Stimulated activated naive CD4-positive, alpha-beta T cell (primary cell): Measurements from ENCODE around the gene YTHDF1.

Experiments used
- DNase-seq, 6 experiments: peaks; one replicate each; lab custom pipeline; 2025; lab: John Stamatoyannopoulos, UW

The YTHDF1 gene

DNA sequence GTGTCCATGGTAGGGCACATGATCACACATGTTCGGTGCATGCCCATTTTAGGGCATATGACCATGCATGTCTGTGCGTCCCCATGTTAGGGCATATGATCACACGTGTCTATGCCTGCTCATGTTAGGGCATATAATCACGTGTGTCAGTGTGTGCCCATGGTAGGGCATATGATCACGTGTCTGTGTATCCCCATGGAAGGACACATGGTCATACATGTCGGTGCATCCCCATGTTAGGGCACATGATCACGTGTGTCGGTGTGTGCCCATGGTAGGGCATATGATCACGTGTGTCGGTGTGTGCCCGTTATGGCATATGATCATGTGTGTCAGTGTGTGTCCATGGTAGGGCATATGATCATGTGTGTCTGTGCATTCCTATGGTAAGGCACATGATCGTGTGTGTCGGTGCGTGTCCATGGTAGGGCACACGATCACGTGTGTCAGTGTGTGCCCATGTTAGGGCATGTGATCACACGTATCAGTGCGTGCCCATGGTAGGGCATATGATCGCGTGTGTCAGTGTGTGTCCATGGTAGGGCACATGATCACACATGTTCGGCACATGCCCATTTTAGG is 30.6 kb downstream of the YTHDF1 start:
- DNase-seq, result no peak

DNA sequence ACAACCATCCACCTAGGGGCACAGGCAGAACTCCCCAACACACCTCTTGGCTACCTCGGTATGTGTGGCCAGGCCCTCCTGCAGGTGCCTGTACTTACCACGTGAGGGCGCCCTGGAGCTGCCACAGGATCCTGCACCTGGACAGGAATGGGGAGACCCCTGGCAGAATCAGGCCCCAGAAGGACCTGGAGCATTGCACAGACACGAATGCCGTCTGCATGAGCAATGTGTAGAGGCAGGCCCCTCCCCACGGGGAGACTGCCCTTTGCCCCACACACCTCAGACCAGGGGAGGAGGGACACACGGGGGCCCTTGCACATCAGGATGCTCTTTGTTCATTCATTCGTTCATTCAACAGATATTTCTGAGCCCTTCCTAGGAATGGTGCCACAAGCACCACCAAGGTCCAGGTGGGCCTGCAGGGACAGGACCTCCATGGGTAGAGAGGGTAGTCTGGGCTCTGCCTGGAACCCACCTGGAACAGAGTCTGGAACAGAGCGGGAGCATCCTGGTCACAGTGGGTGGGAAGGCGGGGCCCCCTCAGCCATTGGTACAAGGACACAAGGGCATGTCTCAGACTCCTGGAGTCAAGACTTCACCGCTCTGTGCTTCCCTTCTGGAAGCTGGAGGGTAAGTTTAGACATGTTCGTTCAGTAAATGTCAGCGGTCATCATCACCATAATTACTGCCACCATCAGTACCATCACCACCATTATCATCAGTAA is 32.3 kb downstream of the YTHDF1 start:
- peak in 5 of 6 experiments; percentile 17 to 46 (median 30) for DNase-seq

DNA sequence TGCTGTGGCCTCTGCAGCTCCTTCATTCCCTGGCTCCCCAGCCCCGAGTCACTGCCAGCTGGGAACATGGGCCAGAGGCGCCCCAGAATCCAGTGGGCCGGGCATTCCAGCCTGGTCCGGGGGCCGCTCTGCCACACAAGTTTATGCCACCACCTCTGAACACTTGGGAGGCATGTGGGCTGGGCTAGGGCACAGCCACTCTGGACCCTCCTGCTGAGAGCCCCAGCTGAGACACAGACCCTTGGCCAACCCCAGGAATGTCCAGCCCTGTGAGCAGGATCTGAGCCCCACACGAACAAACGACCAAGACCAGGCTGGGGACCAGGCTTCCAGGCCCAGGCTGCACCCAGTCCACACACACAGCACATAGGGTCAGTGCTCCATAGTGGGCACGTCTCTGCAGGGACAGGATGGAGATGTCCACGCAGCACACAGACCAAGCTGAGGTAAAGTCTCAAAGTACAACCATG is 33.0 kb downstream of the YTHDF1 start:
- no peak for DNase-seq

DNA sequence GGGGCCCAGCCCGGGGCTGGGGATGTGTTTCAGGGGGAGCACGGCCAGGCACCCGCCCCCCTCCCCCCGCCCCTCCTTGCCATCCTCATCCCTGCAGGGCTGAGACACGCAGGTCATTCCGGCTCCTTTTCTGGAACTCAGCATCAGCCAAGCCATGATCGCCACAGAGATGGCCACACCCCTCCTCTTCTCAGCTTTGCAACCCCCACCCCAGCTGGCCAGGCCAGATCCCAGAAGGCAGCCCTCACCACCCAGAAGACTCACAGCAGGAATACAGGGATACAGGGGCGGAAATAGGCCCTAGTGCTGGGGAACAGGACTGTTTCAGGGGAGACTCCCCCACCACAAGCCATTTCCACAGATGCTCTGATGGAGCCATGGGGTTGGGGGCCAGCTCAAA is 33.5 kb downstream of the YTHDF1 start:
- DNase-seq, result no peak

DNA sequence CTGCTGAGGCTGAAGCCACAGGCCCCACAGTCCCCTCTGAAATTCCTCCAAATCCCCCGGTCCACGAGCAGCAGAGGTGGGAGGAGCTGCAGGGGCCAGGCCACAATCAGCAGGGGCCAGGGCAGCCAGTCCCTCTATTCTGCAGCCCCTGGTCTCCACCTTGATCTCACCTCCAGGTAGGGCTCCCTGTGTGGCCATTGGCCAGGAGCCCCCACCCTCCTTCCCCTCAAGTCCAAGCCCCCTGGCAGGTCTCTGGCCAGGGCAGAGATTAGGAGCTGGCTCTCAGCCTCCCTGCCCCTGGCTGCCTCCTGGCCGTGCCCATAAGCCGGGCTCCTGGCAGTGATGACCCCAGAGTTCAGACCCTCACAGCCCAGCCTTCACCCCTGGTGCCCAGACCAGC is 34.7 kb downstream of the YTHDF1 start:
- no peak for DNase-seq

DNA sequence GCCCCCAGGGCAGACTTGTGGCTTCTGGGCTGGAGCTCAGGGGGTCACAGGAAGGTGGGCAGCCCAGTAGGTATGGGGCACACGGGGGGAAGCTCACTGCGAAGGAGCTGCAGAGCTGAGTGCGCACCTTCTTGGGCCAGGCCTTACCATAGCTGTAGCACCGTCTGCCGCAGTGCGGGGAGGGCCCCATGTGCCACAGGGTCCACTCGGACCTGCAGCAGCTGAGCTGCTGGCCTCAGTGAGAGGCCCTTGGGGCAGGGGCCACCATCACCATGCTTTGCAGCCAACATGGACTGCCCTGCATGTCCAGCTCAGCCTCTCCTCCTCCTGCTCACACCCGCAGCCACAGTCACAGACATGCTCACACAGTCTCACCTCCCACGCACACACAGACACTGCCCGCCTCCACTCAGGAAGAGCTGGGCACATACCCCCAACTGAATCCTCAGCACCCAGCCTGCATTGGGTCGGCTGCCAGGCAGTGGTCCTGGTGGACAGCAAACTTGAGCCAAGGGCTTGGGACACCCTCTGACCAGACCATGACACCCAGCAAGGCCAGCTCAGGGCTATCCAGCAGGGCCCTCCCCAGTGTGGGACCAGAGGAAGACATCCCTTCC is 35.3 kb downstream of the YTHDF1 start:
- DNase-seq, result no peak

DNA sequence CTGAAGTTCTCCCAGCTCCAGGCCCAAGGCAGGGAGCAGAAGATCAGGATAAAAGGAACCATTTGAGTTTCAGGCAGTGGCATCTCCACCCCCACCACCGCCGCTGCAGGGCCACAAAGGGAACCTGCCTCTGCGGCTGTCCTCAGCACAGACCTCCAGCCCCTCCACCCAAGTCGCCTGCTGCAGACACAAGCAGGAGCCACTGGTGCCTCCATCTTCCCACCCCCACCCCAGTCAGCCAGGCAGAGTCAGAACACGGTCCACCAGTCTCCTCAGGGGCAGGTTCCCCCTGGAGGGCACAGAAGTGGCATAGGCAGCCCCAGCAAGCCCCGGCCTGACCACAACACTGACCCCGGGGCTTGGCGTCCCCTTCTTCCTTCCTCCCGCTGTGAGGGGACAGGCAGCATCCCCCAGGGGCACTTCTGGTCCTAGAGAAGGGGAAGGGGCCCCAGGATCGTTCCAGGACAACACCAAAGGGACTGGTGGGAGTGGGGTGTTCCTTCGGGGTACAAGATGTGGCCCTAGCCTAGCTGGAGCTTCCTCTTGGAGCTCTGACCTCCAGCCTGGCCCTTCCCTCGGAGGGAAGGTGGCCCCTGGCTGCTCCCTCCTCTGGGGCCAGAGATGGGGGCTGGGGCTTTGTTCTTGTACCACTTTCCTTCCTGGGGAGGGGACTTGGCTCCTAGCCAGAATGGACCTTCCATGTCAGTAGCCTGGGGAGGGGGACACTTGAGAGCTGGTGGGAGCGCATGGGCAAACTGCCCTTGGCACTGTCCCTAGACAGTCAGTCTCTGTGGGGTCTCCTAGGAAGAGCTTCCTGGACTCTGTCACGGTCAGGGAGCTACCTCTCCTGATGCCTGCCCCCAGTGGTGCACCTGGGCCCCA is 36.0 kb downstream of the YTHDF1 start:
- no peak for DNase-seq

DNA sequence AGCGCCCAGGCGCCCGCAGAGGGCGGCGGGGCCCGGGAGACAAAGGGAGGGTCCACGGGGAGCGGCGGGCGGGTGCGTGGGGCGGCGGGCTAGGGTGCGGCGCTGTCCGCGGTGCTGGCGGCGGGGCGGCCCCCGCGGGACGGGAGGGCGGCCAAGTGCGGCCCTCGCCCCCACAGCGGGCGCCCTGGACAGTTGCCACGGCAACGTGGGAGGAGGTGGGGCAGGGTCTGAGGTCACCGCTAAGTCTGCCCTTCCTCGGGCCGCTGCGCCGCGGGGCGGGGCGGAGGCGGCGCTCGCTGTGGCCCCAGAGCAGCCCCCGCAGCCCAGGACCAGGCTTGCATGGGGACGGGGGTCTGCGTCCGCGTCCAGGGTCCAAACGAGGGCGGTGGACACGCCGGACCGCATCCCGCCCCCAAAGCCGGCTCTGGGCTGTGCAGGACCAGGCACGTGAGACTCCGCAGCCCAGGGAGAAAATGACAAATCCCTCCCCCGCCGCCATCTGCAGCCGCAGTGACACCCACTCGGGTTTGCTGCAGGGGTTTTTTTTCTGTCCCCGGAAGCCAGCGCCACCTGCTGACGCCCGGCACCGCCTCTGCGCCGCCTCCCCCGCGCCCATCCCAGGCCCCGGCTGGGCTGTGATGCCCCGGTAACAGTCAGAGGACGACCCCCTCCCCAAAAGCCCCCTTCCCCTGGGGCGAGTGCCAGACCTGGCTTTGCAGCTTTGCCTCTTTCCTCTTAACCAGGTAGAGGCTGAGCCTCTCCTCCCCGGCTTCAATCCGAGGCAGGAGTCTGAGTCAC is 36.8 kb downstream of the YTHDF1 start:
- peak; percentile 51 to 69 (median 60) for DNase-seq

DNA sequence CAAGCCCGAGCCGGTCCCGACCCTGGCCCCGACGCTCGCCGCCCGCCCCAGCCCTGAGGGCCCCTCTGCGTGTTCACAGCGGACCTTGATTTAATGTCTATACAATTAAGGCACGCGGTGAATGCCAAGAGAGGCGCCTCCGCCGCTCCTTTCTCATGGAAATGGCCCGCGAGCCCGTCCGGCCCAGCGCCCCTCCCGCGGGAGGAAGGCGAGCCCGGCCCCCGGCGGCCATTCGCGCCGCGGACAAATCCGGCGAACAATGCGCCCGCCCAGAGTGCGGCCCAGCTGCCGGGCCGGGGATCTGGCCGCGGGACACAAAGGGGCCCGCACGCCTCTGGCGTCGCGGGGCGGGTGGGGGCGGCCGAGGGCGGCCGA is 37.5 kb downstream of the YTHDF1 start:
- DNase-seq, result no peak

DNA sequence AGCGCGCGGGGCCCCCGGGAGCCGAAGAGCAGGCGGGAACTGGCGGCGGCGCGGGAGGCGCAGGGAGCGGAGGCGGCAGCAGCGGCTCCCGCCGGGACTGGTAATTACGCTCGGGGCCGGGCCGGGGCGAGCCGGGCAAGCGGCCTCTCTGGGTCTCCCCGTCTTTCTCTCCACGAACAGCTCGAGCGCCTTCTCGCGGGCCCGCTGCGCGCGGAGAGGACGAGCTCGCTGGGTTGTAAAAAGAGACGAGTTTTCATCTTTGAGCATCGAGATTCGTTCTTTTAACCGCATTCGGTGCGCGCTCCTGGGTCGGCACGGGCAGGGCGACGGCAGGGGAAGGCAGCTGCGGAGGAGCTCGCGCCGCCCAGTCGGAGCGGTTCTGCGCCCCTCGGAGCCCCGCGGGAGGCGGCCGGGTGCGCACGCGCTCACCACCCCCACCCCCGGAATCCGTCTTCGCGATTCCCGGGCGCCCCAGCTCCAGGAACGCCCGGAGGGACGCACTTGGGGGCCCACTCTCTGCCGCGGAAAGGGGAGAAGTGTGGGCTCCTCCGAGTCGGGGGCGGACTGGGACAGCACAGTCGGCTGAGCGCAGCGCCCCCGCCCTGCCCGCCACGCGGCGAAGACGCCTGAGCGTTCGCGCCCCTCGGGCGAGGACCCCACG is 38.0 kb downstream of the YTHDF1 start:
- DNase-seq, result no peak

DNA sequence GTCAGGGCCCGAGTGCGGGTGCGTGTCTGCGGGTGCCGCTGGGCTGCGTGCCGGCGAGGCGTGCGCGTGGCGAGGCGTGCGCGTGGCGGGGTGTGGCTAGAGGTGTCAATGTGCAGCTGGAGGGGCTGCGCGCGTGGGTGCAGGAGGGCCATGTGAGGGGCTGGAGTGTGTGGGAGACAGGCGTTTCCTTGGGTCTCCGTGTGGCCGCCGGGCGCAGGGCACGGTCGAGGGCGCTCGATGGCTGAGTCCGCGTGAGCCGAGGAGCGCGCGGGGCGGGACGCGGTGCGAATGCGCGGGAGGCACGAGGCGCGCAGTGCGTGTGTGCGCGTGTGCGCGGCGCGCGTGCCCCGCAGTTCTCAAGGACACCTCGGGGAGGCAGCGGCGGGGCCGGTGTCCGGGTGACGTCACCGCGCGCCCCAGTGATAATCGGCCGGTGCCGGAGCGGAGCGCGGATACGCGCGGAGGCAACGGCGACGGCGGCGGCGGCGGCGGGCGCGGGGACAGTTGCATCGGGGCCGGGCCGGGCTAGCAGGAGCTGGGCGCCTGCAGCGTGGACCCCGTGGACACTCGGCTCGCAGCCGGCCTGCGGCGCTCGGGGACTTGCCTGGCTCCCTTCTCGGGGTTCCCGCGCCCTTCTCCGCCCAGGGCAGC is 38.7 kb downstream of the YTHDF1 start:
- peak in 1 of 6 experiments; percentile 5 for DNase-seq

DNA sequence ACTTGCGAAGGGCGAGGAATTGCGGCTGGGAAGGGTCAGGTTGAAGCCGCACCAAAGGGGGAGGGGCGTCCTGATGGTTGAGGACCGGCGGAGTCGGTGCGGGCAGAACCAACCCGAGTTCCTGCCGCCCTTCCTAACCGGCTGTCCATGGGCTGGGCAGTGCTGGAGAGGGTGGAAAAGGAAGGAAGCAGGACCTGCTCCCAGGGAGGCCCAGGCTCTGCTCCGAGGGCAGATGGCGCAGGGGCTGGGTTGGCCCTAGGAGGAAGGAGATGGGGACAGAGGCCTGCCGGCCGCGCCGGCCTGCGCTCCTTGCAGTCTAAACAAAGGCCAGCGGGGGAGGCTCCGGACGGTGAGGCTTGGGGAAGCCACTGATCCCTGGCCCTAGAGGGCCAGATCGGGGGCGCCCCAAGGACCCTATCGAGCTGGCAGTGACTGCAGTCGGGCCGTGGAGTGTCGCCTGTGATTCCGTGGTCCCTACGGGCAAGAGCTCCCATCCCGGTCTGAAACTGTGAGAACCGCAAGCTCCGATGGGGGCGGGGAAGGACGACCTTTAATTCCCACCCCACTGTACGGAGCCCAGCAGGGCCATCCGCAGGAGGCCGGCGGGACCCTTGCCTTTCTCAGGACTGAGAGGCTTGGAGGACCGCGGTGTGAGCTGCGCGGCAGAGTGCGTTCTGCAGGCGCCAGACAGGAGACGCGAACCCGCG is 39.4 kb downstream of the YTHDF1 start:
- DNase-seq, result no peak

DNA sequence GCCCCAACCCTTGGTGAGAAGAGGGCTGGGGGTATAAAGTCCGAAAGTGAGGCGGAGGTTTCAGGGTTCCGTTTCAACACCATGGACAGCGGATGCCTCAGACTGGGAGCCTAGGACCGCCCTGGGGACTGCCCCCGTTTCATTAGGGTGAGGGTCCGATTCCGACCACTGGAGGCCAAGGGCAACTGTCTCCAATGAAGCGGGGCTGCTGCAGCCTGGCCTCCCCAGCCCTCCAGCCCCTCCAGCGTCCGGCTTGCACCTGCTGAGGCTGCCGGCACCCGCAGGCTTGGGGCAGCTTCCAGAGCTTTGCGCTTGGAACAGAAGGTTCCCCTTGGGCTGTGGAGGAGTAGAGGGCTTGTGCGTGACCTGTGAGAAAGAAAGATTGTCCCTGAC is 39.9 kb downstream of the YTHDF1 start:
- no peak for DNase-seq

DNA sequence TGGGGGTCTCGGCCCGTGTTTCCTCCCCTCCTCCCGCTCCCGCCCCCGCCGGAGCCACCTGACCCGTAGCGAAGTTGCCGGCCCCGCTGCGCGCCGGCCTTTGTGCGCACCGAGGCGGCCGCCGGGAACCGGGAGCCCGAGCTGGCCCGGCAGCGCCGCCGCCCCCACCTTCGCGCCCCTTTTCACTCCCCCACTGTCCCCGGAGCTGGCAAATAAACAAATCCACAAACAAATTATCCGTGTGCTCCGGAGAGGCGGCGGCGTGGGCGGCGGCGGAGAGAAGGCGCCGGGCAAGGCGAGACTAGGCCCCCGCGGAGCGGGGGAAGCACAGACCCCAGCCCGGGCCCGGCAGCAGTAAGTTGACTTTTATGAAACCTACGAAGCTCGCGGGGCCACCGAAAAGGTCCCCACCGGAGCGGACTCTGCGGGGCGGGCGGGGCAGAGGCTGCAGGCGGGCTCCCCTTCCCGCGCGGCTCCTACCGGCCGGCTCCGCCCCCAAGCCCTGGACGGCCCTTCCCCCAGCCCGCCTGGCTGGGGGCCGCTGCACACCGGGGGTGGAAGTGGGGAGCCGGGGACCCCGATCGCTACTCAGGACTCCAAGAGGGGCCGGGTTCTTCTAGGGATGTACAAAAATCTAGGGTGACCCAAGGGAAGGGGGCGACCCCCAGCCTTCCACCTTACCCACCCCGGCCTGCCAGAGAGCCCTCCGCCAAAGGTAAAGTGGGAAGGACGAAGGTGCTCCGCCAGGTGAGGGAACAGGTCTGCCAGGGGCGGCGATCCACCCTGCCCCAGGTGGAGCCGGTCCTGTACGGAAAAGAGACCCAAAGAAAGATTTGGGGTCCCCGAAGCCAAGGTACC is 40.7 kb downstream of the YTHDF1 start:
- DNase-seq, result no peak

DNA sequence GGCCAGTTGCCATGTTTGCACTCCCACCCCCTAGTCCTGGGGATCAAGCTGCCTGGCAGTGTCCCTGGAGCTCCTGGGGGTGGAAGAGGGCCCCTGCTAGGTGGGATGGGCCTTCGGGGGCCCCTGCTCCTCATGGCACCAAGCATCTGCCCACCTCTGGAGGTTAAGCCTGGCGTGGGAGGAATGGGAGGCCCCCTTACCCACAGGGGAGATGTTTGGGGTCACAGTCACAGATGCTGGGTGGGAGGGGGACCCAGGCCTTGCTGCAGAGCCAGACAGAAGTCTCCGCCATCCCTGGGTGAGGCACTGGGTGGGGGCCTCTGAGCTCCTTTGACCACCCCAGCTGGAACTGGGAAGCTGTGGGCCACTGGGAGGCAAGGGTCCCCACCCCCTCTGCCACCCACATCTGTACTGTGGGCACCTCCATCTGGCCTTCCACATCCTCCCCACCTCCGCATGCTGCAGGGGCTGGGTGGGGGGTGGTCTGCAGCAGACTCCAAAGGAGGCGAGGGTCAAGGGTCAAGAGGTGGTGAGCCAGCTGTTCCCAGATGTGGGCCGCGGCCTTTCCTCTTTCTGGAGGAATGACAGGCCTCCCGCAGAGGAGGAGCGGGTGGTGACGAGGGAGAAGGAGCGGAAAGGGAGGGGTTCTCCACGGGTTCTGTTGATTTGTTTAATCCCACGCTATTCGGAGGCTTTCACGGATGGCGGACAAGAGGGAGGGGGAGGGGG is 41.5 kb downstream of the YTHDF1 start:
- no peak for DNase-seq

DNA sequence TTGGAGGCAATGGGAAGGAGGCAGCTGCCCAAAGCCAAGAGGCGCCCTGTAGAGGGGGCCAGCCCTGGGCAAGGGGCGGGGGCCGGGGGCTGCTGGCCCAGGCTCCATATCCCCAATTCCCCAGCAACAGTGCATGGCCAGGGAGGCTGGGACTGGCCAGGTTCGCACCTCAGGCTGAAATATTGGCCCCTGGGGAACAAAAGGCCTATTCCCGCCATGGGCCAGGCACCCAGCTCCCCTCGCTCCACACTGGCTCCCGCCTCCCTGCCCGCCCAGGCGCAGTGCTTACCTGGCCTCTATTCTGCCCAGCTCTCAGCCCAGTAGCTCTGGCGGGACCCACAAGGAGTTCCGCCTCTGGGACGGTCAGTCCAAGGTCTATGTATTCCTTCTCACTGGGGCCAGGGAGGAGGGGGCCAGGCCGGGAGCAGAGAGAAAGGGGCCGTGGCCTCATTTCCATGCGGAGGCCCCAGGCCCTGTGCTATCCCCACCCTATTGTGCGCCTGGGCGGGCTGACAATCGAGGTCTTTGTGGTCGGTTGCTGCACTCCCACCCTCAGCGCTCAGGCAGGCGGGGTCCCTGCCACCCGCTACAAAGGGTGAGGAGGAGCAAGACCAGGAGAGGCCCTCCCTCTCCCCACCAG is 42.3 kb downstream of the YTHDF1 start:
- no peak for DNase-seq

DNA sequence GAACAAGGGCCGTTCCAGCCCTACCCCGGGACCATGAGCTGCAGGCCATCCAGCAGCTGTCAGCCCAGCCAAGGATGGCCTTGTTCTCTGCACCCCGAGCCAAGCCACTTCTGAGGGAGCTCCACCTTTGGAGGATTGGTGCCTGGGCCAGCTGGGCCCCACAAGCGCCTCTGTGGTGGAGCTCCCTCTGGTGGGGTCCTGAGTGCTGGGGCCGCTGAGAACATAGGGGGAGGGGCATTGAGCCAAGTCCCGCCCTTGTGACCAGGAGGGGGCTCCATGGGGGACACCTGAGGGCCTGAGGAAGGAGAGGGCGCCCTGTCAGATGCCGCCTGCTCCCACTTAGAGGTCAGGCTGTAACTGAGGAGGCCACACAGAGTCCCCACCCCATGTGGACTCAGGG is 43.2 kb downstream of the YTHDF1 start:
- DNase-seq, result no peak

DNA sequence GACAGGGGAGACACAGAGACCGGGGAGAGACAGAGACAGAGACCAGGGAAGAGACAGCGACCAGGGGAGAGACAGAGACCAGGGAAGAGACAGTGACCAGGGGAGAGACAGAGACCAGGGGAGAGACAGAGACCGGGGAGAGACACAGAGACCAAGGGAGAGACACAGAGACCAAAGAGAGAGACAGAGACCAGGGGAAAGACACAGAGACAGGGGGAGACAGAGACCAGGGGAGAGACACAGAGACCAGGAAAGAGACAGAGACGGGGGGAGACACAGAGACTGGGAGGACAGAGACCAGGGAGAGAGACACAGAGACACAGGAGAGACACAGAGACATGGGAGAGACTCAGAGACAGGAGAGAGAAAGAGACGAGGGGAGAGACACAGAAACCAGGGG is 43.9 kb downstream of the YTHDF1 start:
- no peak for DNase-seq
